Hindlimb muscle (tissue), 1 donor: Measurements from ENCODE around the gene MED31. TPM values are rescaled to one million over a fixed set of nuclear protein-coding genes. Genes with fewer than 3 reads are reported as not detected.

Experiments used
- DNase-seq: peaks from one replicate; pipeline ENCODE4 v3.0.0-alpha.2; 2013
- polyA plus RNA-seq: library from polyadenylated mRNA; unstranded; fragments of 120-200 nt; gene quantifications from one replicate; pipeline ENCODE4 v1.2.1, GENCODE V29; 2013; ENCODE audit not compliant: insufficient read length

MED31 gene
- polyA plus RNA-seq, 1 donor: 12.2 TPM

- DNase-seq: no peak
Measured at GRCh38 chr17:6654841-6655731, 3.7 kb upstream of the MED31 start.

- peak; percentile 64 for DNase-seq
Measured at GRCh38 chr17:6651919-6652452, 581 bp upstream of the MED31 start.

- no peak for DNase-seq
Measured at GRCh38 chr17:6648181-6648580, 3.2 kb downstream of the MED31 start.

GRCh38 chr17:6643451-6644125 lies 7.8 kb downstream of the MED31 start:
- no peak for DNase-seq

GRCh38 chr17:6642592-6642991 lies 8.8 kb downstream of the MED31 start:
- no peak for DNase-seq

GRCh38 chr17:6641247-6641863 lies 10.1 kb downstream of the MED31 start:
- no peak for DNase-seq

- peak; percentile 92 for DNase-seq
Measured at GRCh38 chr17:6640536-6641246, 10.7 kb downstream of the MED31 start, which contains the start of the genes KIAA0753 and TXNDC17. KIAA0753 (minus strand) TSS chr17:6640711; CDS start chr17:6635103, 5,608 bp downstream. TXNDC17 (plus strand) TSS chr17:6641060; CDS start chr17:6641083, 23 bp downstream.

GRCh38 chr17:6639586-6640535 lies 11.5 kb downstream of the MED31 start:
- peak; percentile 31 for DNase-seq

- no peak for DNase-seq
Measured at GRCh38 chr17:6639014-6639585, 12.3 kb downstream of the MED31 start.

GRCh38 chr17:6638046-6638908 lies 13.1 kb downstream of the MED31 start:
- DNase-seq: no peak

GRCh38 chr17:6637458-6637840 lies 14.0 kb downstream of the MED31 start:
- no peak for DNase-seq

- no peak for DNase-seq
Measured at GRCh38 chr17:6636616-6637457, 14.6 kb downstream of the MED31 start.

- DNase-seq: no peak
Measured at GRCh38 chr17:6636105-6636504, 15.3 kb downstream of the MED31 start.

GRCh38 chr17:6633263-6633662 lies 18.1 kb downstream of the MED31 start:
- DNase-seq: no peak

GRCh38 chr17:6632530-6632929 lies 18.9 kb downstream of the MED31 start:
- no peak for DNase-seq

GRCh38 chr17:6630390-6630789 lies 21.0 kb downstream of the MED31 start:
- no peak for DNase-seq

- DNase-seq: no peak
Measured at GRCh38 chr17:6627019-6627418, 24.4 kb downstream of the MED31 start.

GRCh38 chr17:6626616-6627015 lies 24.8 kb downstream of the MED31 start:
- DNase-seq: no peak

GRCh38 chr17:6623941-6624340 lies 27.5 kb downstream of the MED31 start:
- no peak for DNase-seq
